Cardiac septum (tissue), 1 donor: ENCODE measurements around the gene OTC. TPM values are rescaled to one million over a fixed set of nuclear protein-coding genes. Genes with fewer than 3 reads are reported as not detected.
A peak's percentile ranks its signal among the peaks of the same experiment; 100 is the strongest.

Experiments used
- DNase-seq: peaks from one replicate; pipeline ENCODE4 v3.0.0-alpha.2; 2020; ENCODE audit warnings: low spot score
- intact Hi-C: fragments of 100-400 bp; cut with DNase I; formaldehyde crosslinking; loops from one replicate; pipeline ENCODE4 v1.14.0; 2022
- long read RNA-seq: library from polyadenylated mRNA; unstranded; transcript quantifications from one replicate; pipeline ENCODE4 v2.0.0, GENCODE V29; 2021
- total RNA-seq: library from RNA; stranded (reverse); fragmentation: NEBNext Ultra II Directional; extraction: Animal tissue kit (Norgen Biotek cat#: 25700); gene quantifications from one replicate; pipeline ENCODE4 v1.2.1, GENCODE V29; 2021
- donor health status: DM: no; HTN: no; CAD: no.

The OTC gene
- not detected for total RNA-seq
- long read RNA-seq, result 0 reads

DNA sequence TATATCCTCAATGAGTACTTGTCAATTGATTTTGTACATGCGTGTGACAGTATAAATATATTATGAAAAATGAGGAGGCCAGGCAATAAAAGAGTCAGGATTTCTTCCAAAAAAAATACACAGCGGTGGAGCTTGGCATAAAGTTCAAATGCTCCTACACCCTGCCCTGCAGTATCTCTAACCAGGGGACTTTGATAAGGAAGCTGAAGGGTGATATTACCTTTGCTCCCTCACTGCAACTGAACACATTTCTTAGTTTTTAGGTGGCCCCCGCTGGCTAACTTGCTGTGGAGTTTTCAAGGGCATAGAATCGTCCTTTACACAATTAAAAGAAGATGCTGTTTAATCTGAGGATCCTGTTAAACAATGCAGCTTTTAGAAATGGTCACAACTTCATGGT is at the start of gene OTC:
Gene OTC, plus strand, starts transcription at position 243 of the 400 bp plus-strand sequence. Its CDS starts 93 bp downstream, at position 336.
- intact Hi-C loops, result no loop called here
- DNase-seq, result no peak

DNA sequence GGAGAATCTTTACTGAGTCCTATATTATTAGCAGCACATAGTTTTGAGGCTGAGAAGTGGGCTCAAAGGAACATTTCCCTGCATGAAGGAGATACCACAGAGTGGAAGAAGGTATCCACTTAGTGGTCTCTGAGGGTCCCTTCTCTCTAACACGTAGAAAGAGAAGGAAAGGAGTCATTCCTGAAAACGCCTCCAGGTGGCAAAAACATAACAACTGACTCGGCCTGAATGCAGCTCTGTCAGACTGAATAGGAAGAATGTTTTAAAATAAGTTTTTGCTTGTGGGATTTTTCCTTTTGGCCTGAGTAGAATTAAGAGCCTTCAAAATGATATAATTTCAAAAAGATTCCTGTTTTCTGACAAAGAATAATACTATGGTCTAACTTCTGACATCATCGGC is 48.4 kb upstream of the OTC start:
- intact Hi-C loops, result no loop called here
- DNase-seq, result no peak

DNA sequence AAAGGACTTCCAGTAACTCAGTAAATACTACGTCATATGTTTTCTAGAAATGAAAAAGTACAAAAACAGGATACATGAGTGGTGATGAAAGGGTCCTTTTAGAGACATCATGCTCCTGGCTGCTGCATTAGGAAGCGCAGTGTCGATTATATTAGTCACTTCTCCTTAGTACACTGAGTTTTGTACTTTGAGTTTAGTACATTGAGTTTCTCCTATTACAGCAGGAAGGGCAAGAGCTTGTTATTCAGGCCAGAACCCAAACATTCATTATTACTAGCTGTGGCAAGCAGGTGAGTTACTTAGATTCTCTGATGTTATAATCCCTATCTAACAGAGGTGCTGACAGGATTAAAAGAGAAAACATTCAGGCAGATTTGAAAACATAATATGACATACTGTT is 46.4 kb upstream of the OTC start:
- intact Hi-C loops, result no loop called here
- no peak for DNase-seq

DNA sequence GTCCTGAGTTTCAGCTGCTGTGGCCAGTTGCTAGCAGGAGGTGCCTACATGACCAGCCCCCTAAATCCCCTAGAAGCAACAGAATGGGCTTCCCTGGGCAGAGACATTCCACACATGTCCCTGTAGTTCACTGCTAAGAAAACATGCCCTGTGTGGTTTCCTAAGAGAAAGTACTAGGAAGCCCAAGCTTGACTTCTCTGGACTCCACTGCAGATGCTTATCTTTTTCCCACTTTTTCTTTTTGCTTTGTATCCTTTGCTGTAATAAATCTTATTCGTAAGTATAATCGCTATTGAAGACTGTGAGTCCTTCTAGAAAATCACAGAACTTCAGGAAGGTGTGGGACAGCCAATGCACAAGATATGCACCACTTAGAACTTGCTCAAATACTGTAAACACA is 40.7 kb upstream of the OTC start:
- DNase-seq, result no peak
- intact Hi-C loops, result no loop called here

DNA sequence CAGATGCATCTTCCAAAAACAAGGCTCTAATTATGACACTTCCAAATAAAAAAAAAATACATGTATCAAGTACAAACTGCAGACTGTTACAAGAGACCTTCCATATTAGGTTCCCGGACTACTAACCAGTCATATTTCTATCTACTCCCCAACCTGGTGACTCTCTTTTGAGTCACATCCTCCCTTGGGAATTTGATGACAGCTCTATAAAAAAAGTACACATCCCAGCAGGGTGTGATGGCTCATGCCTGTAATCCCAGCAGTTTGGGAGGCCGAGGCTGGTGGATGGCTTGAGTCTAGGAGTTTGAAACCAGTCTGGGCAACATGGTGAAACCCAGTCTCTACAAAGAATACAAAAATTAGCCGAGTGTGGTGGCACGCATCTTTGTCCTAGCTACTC is 40.0 kb upstream of the OTC start:
- DNase-seq, result no peak
- intact Hi-C loops, result no loop called here

DNA sequence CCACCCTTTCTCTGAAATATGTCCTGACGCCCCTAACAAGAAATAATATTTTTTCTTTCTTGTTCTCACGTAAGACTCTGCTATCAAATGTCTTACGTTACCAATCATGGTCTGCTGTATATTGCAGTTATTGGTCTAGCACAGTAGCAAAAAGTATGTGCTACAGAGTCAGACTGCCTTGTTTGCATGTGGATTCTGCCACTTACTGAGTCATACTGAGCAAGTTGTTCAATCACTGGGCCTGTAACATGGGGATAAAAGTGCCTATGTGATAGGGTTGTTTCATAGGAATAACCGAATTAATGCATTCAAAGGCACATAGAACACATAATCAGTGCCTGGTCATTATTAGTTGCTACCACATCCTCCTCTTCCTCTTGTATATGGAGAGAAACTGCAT is 39.2 kb upstream of the OTC start:
- intact Hi-C loops, result no loop called here

DNA sequence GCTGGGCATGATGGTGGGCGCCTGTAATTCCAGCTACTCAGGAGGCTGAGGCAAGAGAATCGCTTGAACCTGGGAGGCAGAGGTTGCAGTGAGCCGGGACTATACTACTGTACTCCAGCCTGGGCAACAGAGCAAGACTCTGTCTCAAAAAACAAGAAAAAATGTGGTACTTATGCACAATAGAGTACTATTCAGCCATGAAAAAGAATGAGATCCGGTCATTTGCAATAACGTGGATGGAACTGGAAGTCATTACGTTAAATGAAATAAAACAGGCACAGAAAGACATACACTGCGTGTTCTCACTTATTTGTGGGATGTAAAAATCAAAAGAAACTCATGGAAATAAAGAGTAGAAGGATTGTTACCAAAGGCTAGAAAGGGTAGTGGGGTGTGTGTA is 37.2 kb upstream of the OTC start:
- intact Hi-C loops, result no loop called here
- DNase-seq, result no peak

More for the DNA sequence above, 39.2 kb upstream of the OTC start:
- DNase-seq, result no peak

DNA sequence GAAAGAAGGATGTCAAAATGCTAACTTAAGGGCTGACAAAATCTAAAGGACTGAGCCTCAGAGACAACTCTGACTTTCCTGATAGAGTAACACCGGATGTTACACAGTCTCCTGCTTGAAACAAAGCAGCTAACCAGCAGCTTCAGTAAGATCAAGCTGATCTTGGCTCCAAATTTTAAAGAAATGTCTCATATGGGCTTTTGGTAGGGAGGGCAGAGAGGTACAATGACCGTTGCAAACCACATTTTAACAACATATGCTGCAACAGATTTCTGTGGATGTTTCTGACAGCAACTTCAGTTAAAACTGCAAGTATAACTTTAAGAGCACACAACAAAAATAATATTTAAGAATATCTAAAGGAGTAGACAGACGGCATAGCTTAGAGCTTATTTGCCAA is 34.2 kb upstream of the OTC start:
- no peak for DNase-seq
- intact Hi-C loops, result no loop called here

DNA sequence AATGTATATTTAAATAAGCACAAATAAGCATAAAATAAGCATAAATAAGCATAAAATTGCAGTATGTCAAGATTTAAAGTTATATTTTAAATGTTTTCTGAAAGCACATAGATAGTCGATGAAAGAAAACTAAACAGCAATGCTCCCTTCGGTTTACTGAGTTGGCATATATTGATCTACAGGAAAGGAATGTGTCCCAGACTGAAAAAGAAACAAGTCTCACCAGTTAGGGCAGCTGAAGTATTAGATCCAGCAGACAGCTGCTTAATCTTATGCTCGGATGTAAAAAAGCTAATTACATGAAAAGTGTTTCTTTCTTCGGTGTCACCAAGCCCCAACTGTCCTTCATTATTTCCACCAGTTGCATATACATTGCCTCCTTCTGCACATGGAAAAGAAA is 33.8 kb upstream of the OTC start:
- no peak for DNase-seq
- intact Hi-C loops, result no loop called here

DNA sequence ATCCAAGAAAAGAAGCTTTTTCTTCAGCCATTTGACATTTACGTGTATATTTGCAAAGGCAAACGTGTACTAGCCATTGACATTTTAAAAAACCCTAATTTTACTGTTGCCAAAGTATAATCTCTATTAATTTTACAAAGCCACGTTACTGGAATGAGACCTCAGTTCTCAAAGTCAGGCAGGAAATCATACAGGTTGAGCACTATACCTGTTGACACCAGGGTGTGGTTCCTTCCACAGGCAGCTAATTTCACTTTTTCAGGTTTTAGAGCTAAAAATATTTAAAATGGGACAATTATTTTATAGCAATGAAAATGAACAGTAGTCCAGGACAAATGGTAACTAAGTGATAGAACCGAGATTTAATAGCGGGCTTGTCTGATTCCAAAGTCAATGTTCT is 31.6 kb upstream of the OTC start:
- intact Hi-C loops, result no loop called here
- no peak for DNase-seq

DNA sequence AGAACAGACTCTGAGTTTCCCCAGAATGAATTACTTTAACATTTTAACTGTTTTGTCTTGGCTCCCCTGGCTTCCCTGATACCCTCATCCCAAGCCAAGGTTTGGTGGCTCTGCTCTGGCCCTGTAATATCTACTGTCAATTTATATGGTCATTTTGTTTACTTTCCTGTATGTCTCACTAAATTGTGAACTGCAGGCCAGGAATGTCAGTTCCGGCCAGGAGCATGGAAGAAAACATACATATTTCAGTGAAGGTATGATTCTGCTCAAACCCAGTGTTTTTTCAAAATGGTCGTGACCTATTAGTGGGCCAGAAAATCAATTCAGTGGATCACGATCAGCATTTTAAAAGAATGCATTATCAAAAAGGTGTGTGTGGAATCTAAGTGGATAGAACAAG is 26.3 kb upstream of the OTC start:
- intact Hi-C loops, result loop anchor here (5.0 kb wide), 1 partner anchor 399 kb away; no protein-coding TSS in a partner anchor
- no peak for DNase-seq

DNA sequence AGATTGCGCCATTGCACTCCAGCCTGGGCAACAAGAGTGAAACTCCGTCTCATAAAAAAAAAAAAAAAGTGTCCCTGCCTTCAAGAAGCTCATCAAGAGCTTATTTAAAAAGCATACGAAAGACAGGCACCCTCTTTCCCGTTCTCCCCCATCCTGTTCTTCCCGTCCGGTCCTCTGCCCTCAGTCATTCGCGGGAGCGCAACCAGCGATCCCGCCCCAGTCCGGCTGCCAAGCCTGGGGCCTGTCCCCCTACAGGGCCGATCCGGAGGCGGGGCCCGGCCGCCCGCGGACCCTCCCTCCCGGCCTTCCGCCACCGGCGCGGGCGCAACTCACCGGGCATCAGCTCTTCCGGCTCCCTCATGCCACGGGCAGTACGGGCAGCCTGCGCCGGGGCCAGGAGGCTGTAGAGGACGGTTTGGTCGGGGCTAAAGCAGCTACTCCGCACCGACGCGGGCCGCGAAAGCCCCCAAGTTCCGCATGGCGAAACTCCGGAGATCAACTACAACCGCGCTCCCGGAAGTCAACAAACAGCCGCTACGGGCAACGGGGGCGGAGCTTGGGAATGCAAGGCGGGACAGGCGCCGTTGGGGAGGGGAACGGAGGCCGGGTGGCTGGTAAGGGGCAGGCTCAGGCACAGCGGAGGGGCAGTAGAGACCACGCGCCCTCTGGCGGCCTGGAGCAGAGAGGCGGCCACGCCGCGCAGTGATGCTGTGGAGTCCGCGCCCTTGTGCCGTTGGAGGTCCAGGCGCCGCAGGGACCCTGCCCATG is 25.2 kb upstream of the OTC start, which contains the start of gene RPGR:
Gene RPGR, minus strand, starts transcription at position 503 of the 768 bp plus-strand sequence. Its CDS starts 142 bp downstream, at position 361.
- DNase-seq, result peak; percentile 96
- intact Hi-C loops, result loop anchor here (5.0 kb wide), 1 partner anchor 400 kb away; no protein-coding TSS in a partner anchor

DNA sequence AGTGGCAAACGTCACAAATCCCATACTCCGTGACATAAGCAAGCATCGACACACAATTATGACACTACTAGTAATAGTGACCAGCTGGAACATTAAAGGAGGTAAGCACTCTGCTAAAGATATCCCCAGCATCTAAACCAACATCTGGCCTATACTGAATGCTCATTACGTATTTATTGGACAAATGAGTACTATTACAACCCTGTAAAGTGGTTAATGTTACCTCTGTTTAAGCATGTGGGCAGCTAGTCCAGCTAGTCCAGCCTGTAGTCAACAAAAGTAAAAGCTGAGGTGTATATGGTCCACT is 24.7 kb upstream of the OTC start:
- intact Hi-C loops, result loop anchor here (5.0 kb wide), 1 partner anchor 400 kb away; no protein-coding TSS in a partner anchor
- DNase-seq, result no peak

DNA sequence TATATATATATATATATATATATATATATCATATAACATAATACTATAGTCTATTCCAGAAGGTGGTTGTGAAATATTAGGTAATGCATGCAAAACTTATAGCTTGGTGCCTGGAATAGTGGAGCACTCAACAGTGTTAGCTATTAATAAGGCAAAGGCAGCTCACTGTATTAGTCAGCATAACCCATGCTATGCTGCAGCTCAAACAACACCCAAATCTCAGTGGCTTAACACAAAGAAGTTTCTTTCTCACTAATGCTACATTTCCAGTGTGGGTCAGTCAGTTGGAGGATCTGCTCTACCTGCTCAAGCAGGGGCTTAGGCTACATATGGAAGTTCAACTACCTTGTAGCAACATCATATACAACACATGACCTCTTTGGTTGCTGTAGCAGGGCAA is 19.9 kb upstream of the OTC start:
- intact Hi-C loops, result no loop called here
- no peak for DNase-seq

DNA sequence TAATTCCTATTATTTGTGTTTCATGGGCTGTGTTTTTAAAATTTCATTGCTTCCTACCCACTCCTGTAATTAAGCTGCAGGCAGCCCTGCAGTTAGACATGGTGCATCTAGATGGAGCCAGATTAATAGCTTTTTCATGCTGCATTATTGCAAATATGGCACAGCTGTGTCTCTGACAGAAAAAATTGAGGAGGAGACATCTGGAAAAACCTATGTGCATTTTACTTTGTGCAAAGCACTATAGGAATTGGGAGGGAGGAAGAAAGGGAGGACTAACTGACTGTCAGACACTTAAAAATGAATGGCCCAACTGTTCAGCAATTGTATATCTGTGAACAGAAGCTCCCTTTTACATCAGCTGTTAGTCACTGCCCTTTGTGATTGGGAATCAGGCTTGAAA is 17.0 kb upstream of the OTC start:
- intact Hi-C loops, result no loop called here
- no peak for DNase-seq

DNA sequence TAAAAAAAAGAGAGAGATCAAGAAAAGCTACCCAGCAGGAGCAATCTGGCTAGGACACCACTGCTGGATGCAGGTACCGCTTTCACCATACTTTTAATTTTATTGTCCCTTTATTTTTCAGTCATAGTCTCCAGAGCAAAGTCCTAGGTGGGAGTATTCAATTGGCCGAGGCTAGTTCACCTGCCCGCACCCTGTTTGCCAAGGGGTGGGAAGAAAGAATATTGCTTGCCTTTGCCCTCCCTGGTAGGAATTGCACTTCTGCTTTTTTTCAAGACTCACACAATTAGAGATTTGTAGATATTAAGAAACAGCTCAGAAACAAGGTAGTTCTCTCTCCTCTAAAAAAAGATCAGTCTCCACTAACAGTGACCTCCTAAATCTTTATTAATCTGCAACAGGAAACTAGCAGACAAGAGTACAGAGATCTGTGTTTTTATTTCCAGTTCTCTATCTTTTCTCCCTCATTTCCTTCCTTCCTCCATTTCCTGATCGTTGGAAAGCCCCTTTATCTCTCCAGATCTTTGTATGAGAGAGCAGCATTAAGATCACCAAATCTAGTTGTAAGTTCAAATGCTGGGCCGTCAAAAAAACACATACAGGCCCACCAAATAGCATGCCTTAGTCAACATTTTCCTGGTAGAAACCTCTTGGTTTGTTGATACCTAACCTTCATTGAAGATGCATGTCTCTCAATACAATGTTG is 15.7 kb upstream of the OTC start:
- no peak for DNase-seq
- intact Hi-C loops, result no loop called here

DNA sequence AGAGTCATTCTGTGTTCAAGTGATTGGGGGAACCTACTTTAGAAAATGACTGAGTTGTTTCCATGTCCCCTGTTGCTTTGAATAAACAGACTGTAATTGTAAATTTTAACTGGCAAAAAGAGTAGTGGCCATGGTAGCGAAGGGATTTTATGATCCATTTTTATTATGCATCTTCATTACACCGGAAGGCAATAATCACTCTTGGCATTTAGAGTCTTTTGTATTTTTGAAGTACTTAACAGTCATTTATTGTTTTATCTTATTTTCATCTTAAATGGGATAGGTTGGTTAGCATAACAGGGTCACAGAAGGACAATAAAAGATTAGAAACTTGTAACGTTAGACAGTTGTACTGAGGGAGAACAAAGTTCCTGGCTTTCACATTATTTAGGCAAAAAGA is 11.0 kb upstream of the OTC start:
- intact Hi-C loops, result loop anchor here (10.0 kb wide), 1 partner anchor 303 kb away; no protein-coding TSS in a partner anchor
- no peak for DNase-seq

DNA sequence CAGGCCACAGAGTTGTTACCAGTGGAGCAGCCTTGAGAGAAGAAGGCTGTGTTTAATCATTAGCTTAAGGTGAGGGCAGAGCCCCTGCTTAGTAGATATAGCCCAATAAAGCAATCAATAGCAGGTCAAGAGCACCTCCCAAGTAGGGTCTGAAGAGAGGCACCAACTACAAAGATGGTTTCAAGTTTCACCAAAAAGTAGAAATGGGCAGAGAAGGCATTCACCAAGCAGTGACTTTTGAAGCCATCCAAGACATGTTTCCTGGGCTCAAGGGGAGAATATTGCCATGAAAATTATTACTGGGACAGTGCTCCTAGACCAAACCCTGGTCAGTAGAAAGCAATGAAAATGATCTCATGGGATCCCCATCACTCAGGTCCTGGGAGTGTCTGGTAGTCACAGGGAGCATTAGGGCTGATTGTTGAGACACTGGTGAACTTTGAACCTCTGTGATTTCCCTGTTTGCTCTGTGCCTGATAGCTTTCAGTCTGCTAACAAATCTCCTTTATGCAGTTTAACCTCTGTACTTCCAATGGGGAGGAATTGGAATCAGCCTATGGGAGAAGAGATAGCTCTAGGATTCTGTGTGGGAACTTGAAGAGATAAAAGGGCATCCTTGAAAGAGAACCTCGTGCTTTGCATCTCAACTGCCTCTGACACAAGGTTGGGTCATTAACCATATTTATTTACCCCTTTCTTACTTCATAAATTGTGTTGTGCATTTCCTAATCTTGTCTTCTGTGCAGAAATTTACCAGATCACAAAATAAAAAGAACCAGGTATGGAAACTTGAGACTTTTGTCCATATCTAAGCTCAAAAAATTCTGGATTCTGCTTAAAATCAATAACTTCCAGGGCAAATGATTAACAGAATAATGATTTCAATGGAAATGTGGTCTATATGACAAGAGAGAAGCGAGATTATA is 9.3 kb upstream of the OTC start:
- intact Hi-C loops, result loop anchor here (10.0 kb wide), 1 partner anchor 302 kb away; no protein-coding TSS in a partner anchor
- no peak for DNase-seq

DNA sequence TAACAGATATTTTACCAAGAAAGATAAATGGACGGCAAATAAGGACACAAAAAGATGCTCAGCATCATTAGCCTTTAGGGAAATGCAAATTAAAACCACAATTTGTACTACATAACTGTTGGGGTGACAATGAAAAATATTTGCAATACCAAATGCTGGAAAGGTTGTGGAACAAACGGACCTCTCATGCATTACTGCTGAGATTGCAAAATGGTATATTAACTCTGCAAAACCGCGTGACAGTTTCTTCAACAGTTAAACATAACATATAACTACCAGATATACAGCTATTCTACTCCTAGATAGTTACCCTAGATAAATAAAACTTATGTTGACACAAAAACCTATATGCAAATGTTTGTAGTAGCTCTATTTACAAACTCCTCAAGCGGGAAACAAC is 6.3 kb upstream of the OTC start:
- DNase-seq, result no peak
- intact Hi-C loops, result loop anchor here (10.0 kb wide), 1 partner anchor 299 kb away; no protein-coding TSS in a partner anchor

DNA sequence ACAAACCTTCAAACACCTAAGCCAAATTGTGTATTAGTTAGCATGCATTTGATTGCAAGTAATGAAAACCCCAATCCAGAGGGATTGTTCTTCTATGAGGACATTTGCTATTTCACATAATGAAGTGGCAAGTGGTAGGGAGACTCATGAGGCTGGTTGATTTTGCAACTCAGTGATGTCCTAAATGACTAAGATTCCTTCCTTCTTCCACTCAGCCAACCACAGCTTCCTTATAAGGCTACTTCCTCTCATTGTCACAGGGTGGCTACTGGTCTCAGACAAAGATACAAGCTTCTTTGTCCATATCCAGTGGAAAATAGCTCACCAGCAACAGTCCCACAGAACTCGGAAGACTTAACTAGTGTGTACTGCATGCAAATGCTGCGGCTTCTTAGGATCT is 5.3 kb upstream of the OTC start:
- no peak for DNase-seq
- intact Hi-C loops, result loop anchor here (10.0 kb wide), 1 partner anchor 298 kb away; no protein-coding TSS in a partner anchor
